ENCODE measurements around the gene HGFAC.
"Not testable (repeated sequence)": the region's sequence is repeated elsewhere in the genome, so short reads cannot be mapped to it uniquely, and the experiment has no call there.

The HGFAC gene

GRCh38 chr4:3450643-3451042 lies 8.9 kb downstream of the HGFAC start:
- H3K4me3 ChIP-seq (ENCODE audit: low read depth, low read length), result no peak overlapping the region
- no peak for DNase-seq (ENCODE audit: low read depth)

- H3K4me3 ChIP-seq (ENCODE audit: low read depth, low read length), result no peak overlapping the region
- DNase-seq (ENCODE audit: low read depth), result peak; percentile 14
Measured at GRCh38 chr4:3451956-3452355, 10.2 kb downstream of the HGFAC start.

GRCh38 chr4:3452376-3452775 lies 10.6 kb downstream of the HGFAC start:
- H3K4me3 ChIP-seq (ENCODE audit: low read depth, low read length), result no peak overlapping the region
- no peak for DNase-seq (ENCODE audit: low read depth)

GRCh38 chr4:3455596-3455995 lies 13.8 kb downstream of the HGFAC start:
- H3K4me3 ChIP-seq (ENCODE audit: low read depth, low read length); DNase-seq (ENCODE audit: low read depth): not testable (repeated sequence)

GRCh38 chr4:3458371-3458770 lies 16.6 kb downstream of the HGFAC start:
- no peak for DNase-seq (ENCODE audit: low read depth)
- H3K4me3 ChIP-seq (ENCODE audit: low read depth, low read length), result no peak overlapping the region

- DNase-seq (ENCODE audit: low read depth); H3K4me3 ChIP-seq (ENCODE audit: low read depth, low read length): not testable (repeated sequence)
Measured at GRCh38 chr4:3459156-3459555, 17.4 kb downstream of the HGFAC start.

- DNase-seq (ENCODE audit: low read depth), result no peak
- H3K4me3 ChIP-seq (ENCODE audit: low read depth, low read length), result no peak overlapping the region
Measured at GRCh38 chr4:3460926-3461325, 19.2 kb downstream of the HGFAC start.

GRCh38 chr4:3461515-3462291 lies 19.9 kb downstream of the HGFAC start:
- DNase-seq (ENCODE audit: low read depth), result peak; percentile 49

GRCh38 chr4:3462321-3462789 lies 20.6 kb downstream of the HGFAC start:
- no peak overlapping the region for H3K4me3 ChIP-seq (ENCODE audit: low read depth, low read length)

More at GRCh38 chr4:3461515-3462291, 19.9 kb downstream of the HGFAC start:
- no peak overlapping the region for H3K4me3 ChIP-seq (ENCODE audit: low read depth, low read length)

GRCh38 chr4:3462790-3463415 lies 21.1 kb downstream of the HGFAC start, which contains the start of gene DOK7:
Gene DOK7 (plus strand): TSS chr4:3463306. CDS start chr4:3463376, 70 bp downstream.
- peak within 1 kb of the TSS; percentile 45 for H3K4me3 ChIP-seq (ENCODE audit: low read depth, low read length)
- DNase-seq (ENCODE audit: low read depth), result no peak

More at GRCh38 chr4:3462321-3462789, 20.6 kb downstream of the HGFAC start:
- no peak for DNase-seq (ENCODE audit: low read depth)

GRCh38 chr4:3463556-3464348 lies 22.0 kb downstream of the HGFAC start:
- H3K4me3 ChIP-seq (ENCODE audit: low read depth, low read length), result peak overlapping the region; percentile 45

GRCh38 chr4:3464349-3464905 lies 22.7 kb downstream of the HGFAC start:
- no peak for DNase-seq (ENCODE audit: low read depth)

More at GRCh38 chr4:3463556-3464348, 22.0 kb downstream of the HGFAC start:
- DNase-seq (ENCODE audit: low read depth), result no peak

GRCh38 chr4:3464911-3465697 lies 23.3 kb downstream of the HGFAC start:
- DNase-seq (ENCODE audit: low read depth), result no peak
- H3K4me3 ChIP-seq (ENCODE audit: low read depth, low read length), result peak overlapping the region; percentile 45

More at GRCh38 chr4:3464349-3464905, 22.7 kb downstream of the HGFAC start:
- peak overlapping the region; percentile 45 for H3K4me3 ChIP-seq (ENCODE audit: low read depth, low read length)

GRCh38 chr4:3465698-3466671 lies 24.2 kb downstream of the HGFAC start:
- H3K4me3 ChIP-seq (ENCODE audit: low read depth, low read length), result no peak overlapping the region
- no peak for DNase-seq (ENCODE audit: low read depth)

GRCh38 chr4:3466691-3467600 lies 25.2 kb downstream of the HGFAC start:
- no peak for DNase-seq (ENCODE audit: low read depth)
- no peak overlapping the region for H3K4me3 ChIP-seq (ENCODE audit: low read depth, low read length)

- DNase-seq (ENCODE audit: low read depth), result no peak
- no peak overlapping the region for H3K4me3 ChIP-seq (ENCODE audit: low read depth, low read length)
Measured at GRCh38 chr4:3467601-3468031, 25.8 kb downstream of the HGFAC start.

- no peak for DNase-seq (ENCODE audit: low read depth)
Measured at GRCh38 chr4:3468154-3468553, 26.4 kb downstream of the HGFAC start.

More at GRCh38 chr4:3468154-3468553, 26.4 kb downstream of the HGFAC start:
- no peak overlapping the region for H3K4me3 ChIP-seq (ENCODE audit: low read depth, low read length)
